ENCODE results near the gene LYPLAL1. TPM values are rescaled to one million over a fixed set of nuclear protein-coding genes. Genes with fewer than 3 reads are reported as not detected.
A peak's percentile ranks its signal among the peaks of the same experiment; 100 is the strongest.

Gene LYPLAL1
- total and polyA plus RNA-seq, 2 of the 4 experiments (the other 2 are of a cell fraction): 4.8 to 7.5 TPM

- H3K23ac ChIP-seq (ENCODE audit: low read depth, low read length): no peak overlapping the region
- intact Hi-C loops (cut with micrococcal nuclease): no loop called here
- H4K91ac ChIP-seq (ENCODE audit: insufficient read depth, low read depth, low read length): no peak overlapping the region
- no peak overlapping the region for H3K4ac ChIP-seq (ENCODE audit: low read depth, low read length)
- peaks cover 3% of the 10 kb centered on the region in 2 experiments; a peak in 1 of 4 replicates for H3K79me1 ChIP-seq (ENCODE audit: low read depth in 1 of 2, low read length in 2 of 2)
- TF ChIP-seq RAD21 (IDR thresholded peaks at IDR 0.05; ENCODE audit: low read length) (no peak), MXI1 (IDR thresholded peaks at IDR 0.05; ENCODE audit: borderline replicate concordance, low read depth, low read length) (no peak), CHD1 (IDR thresholded peaks at IDR 0.05; ENCODE audit: low read depth, low read length) (no peak), POLR2A (IDR thresholded peaks at IDR 0.05; ENCODE audit: low read depth, low read length) (no peak), BHLHE40 (IDR thresholded peaks at IDR 0.05; ENCODE audit: low read depth, low read length) (no peak), MAFK (IDR thresholded peaks at IDR 0.05; ENCODE audit: low read depth, low read length) (no peak), NFE2L2 (IDR thresholded peaks at IDR 0.05; ENCODE audit: low read depth, low read length) (no peak), MAZ (IDR thresholded peaks at IDR 0.05; ENCODE audit: borderline replicate concordance, low read depth, low read length) (no peak), SMC3 (IDR thresholded peaks at IDR 0.05; ENCODE audit: low read depth, low read length) (no peak)
- TF ChIP-seq, protein P1, sequence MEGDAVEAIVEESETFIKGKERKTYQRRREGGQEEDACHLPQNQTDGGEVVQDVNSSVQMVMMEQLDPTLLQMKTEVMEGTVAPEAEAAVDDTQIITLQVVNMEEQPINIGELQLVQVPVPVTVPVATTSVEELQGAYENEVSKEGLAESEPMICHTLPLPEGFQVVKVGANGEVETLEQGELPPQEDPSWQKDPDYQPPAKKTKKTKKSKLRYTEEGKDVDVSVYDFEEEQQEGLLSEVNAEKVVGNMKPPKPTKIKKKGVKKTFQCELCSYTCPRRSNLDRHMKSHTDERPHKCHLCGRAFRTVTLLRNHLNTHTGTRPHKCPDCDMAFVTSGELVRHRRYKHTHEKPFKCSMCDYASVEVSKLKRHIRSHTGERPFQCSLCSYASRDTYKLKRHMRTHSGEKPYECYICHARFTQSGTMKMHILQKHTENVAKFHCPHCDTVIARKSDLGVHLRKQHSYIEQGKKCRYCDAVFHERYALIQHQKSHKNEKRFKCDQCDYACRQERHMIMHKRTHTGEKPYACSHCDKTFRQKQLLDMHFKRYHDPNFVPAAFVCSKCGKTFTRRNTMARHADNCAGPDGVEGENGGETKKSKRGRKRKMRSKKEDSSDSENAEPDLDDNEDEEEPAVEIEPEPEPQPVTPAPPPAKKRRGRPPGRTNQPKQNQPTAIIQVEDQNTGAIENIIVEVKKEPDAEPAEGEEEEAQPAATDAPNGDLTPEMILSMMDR (conservative IDR thresholded peaks at IDR 0.05; ENCODE audit: low read depth, low read length): no peak
- H3K9me1 ChIP-seq (ENCODE audit: insufficient read depth, low read length): peaks cover 3% of the 10 kb centered on the region; the same call in 1 of the 2 replicates
- H3K9me3 ChIP-seq (ENCODE audit: control insufficient read depth, insufficient read depth, low read length): no peaks in the 10 kb centered on the region
- H2AFZ ChIP-seq (replicated peaks; ENCODE audit: low read length, poor library complexity): no peak overlapping the region
- in situ Hi-C loops (cut with MboI; ENCODE audit: low sequenced_read_pairs): no loop called here
- DNase-seq: peak; percentile 49
- no peak overlapping the region for H3K27ac ChIP-seq (ENCODE audit: insufficient read depth, low read length)
- ChIA-PET CTCF (no interaction called here), POLR2A (ENCODE audit: unreplicated experiment) (no interaction called here)
- ATAC-seq (ENCODE audit: low read depth): peak; percentile 80
- H2AK5ac ChIP-seq (ENCODE audit: low read depth, low read length): no peak overlapping the region
- H3K4me3 ChIP-seq (ENCODE audit: insufficient read depth, low read depth, low read length): no peak overlapping the region
- H3K56ac ChIP-seq (ENCODE audit: extremely low read depth, insufficient read depth, low read length): no peak overlapping the region
- no peak overlapping the region for H3K9ac ChIP-seq (ENCODE audit: low read depth, low read length)
- no peak overlapping the region for H2BK120ac ChIP-seq (ENCODE audit: low read depth, low read length)
- H4K8ac ChIP-seq (ENCODE audit: low read depth in 2 of 2, low read length in 2 of 2): no peak overlapping the region
- H2AK9ac ChIP-seq (replicated peaks; ENCODE audit: low read depth, low read length, poor library complexity): no peak overlapping the region
- WGBS, 2 experiments (ENCODE audit: extremely low coverage in 2 of 2, insufficient read length in 1 of 2): no CpG with 5 or more reads among the region's 5 CpGs
- no peak overlapping the region for H2BK20ac ChIP-seq (ENCODE audit: low read depth, low read length)
- no peaks in the 10 kb centered on the region for H3K27me3 ChIP-seq (ENCODE audit: control insufficient read depth, insufficient read depth, low read length)
- H3K4me2 ChIP-seq (ENCODE audit: low read depth, low read length): no peak overlapping the region
- H3K14ac ChIP-seq (replicated peaks; ENCODE audit: low read depth, low read length): no peak overlapping the region
- no peak overlapping the region for H2BK15ac ChIP-seq (ENCODE audit: low read depth, low read length)
- no TSS peak for BruUV-seq (replicated peaks)
- no peak overlapping the region for H4K5ac ChIP-seq (ENCODE audit: low read depth, low read length)
- dilution Hi-C loops (cut with HindIII; ENCODE audit: low sequenced_read_pairs, unreplicated experiment): no loop called here
- no peaks in the 10 kb centered on the region for H3K36me3 ChIP-seq (ENCODE audit: control insufficient read depth, insufficient read depth, low read length)
- no peak overlapping the region for H3K18ac ChIP-seq (ENCODE audit: low read depth, low read length)
- H2BK5ac ChIP-seq (ENCODE audit: low read depth, low read length, poor library complexity, severe bottlenecking): no peak overlapping the region
- H3K4me1 ChIP-seq (ENCODE audit: control insufficient read depth, insufficient read depth, low read length): peaks cover 2% of the 10 kb centered on the region
- H4K20me1 ChIP-seq (ENCODE audit: insufficient read depth, low read length): no peaks in the 10 kb centered on the region
Observed at GRCh38 chr1:219210067-219210466, 36.4 kb downstream of the LYPLAL1 start.

Measured in IMR-90 (cell line).